Chondrocyte (in vitro differentiated cells): Measurements from ENCODE around the gene ANKRD16. TPM values are rescaled to one million over a fixed set of nuclear protein-coding genes. Genes with fewer than 3 reads are reported as not detected.

Experiments used
- DNase-seq: peaks from one replicate; pipeline ENCODE4 v3.0.0; 2021; ENCODE audit warnings: mixed read lengths, low spot score
- H3K27ac Mint-ChIP-seq: one replicate; pipeline ENCODE4 v1.8.0; 2021; ENCODE audit warnings: mild to moderate bottlenecking, moderate library complexity, mixed read lengths; ENCODE audit not compliant: unreplicated experiment
- H3K27me3 Mint-ChIP-seq: 2 replicates; pipeline ENCODE4 v1.8.0; 2021; ENCODE audit warnings: low read depth, mixed read lengths
- H3K36me3 Mint-ChIP-seq: 2 replicates; pipeline ENCODE4 v1.8.0; 2021; ENCODE audit warnings: low read depth, mixed read lengths
- H3K4me1 Mint-ChIP-seq: 2 replicates; pipeline ENCODE4 v1.8.0; 2021; ENCODE audit warnings: low read depth, mild to moderate bottlenecking, mixed read lengths
- H3K4me3 Mint-ChIP-seq: one replicate; pipeline ENCODE4 v1.8.0; 2021; ENCODE audit warnings: mild to moderate bottlenecking, moderate library complexity, mixed read lengths; ENCODE audit not compliant: unreplicated experiment
- H3K9me3 Mint-ChIP-seq: 2 replicates; pipeline ENCODE4 v1.8.0; 2021; ENCODE audit warnings: low read depth, mixed read lengths
- CTCF ChIP-seq: fragments of 200-600 bp; sonication (generic); IDR thresholded peaks from 2 replicates; pipeline ENCODE4 v1.5.0; 2021; ENCODE audit warnings: antibody characterized with exemption, mild to moderate bottlenecking, moderate library complexity
- total RNA-seq: library from RNA; stranded (reverse); gene quantifications from 3 replicates; pipeline ENCODE4 v1.2.1, GENCODE V29; 2021

ANKRD16 gene
- total RNA-seq, 1 donor from 2014 or later: 5.8 TPM

GRCh38 chr10:5898163-5898562 is 8.5 kb upstream of the ANKRD16 start:
- TF ChIP-seq CTCF: no peak
- H3K4me1 Mint-ChIP-seq: peaks cover 10% of the 10 kb centered on the region
- DNase-seq: no peak
- peaks cover 13% of the 10 kb centered on the region for H3K36me3 Mint-ChIP-seq
- H3K27ac Mint-ChIP-seq: no peak overlapping the region
- H3K27me3 Mint-ChIP-seq: no peaks in the 10 kb centered on the region
- H3K4me3 Mint-ChIP-seq: no peak overlapping the region
- H3K9me3 Mint-ChIP-seq: peaks cover 4% of the 10 kb centered on the region

- no peak for TF ChIP-seq CTCF
- no peak for DNase-seq
- no peak overlapping the region for H3K27ac Mint-ChIP-seq
- H3K27me3 Mint-ChIP-seq: no peaks in the 10 kb centered on the region
- no peak overlapping the region for H3K4me3 Mint-ChIP-seq
- peaks cover 14% of the 10 kb centered on the region for H3K4me1 Mint-ChIP-seq
- peaks cover 4% of the 10 kb centered on the region for H3K9me3 Mint-ChIP-seq
- peaks cover 13% of the 10 kb centered on the region for H3K36me3 Mint-ChIP-seq
Measured at GRCh38 chr10:5897504-5897903, 7.8 kb upstream of the ANKRD16 start.

GRCh38 chr10:5897053-5897340 is 7.3 kb upstream of the ANKRD16 start:
- Mint-ChIP-seq H3K27me3 (no peaks in the 10 kb centered on the region), H3K4me3 (no peak overlapping the region), H3K9me3 (peaks cover 4% of the 10 kb centered on the region), H3K4me1 (peaks cover 18% of the 10 kb centered on the region), H3K27ac (no peak overlapping the region), H3K36me3 (peaks cover 13% of the 10 kb centered on the region)
- no peak for TF ChIP-seq CTCF
- no peak for DNase-seq

- H3K4me3 Mint-ChIP-seq: no peak overlapping the region
- no peak for DNase-seq
- no peak for TF ChIP-seq CTCF
- H3K4me1 Mint-ChIP-seq: peaks cover 24% of the 10 kb centered on the region
- no peaks in the 10 kb centered on the region for H3K27me3 Mint-ChIP-seq
- peak overlapping the region; percentile 39 for H3K27ac Mint-ChIP-seq
- peaks cover 13% of the 10 kb centered on the region for H3K36me3 Mint-ChIP-seq
- H3K9me3 Mint-ChIP-seq: peaks cover 4% of the 10 kb centered on the region
Measured at GRCh38 chr10:5896208-5897052, 6.7 kb upstream of the ANKRD16 start.

- no peak for TF ChIP-seq CTCF
- Mint-ChIP-seq H3K27ac (no peak overlapping the region), H3K27me3 (no peaks in the 10 kb centered on the region), H3K9me3 (peaks cover 4% of the 10 kb centered on the region), H3K4me3 (no peak overlapping the region), H3K36me3 (peaks cover 13% of the 10 kb centered on the region), H3K4me1 (peaks cover 30% of the 10 kb centered on the region)
- DNase-seq: no peak
Measured at GRCh38 chr10:5895804-5896203, 6.1 kb upstream of the ANKRD16 start.
